ENCODE data around the gene ANKRD33. TPM values are rescaled to one million over a fixed set of nuclear protein-coding genes. Genes with fewer than 3 reads are reported as not detected.

Gene ANKRD33
- total RNA-seq, 1 experiment from 2014 or later: not detected

DNA sequence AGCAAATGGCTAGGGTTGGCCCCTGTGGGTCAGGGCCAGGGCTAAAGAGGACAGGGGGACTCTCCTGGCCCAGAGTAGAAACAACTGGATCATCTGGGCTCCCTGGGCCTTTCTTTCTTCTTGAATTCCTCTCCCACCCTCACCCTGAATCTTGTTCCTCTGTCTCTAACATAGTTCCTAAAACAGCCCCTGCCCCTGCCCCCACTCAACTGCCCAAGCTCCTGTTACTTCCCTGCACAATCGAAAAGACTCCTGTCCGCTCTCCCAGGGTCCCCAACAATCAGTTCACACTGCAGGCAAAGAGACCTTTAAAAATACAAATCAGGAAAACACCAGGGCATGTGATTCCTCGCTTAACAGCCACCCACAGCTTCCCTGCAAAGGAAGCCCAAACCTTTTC is 18.0 kb upstream of the ANKRD33 start:
- H3K4me1 Mint-ChIP-seq (ENCODE audit: insufficient read depth, unreplicated experiment): no peaks in the 10 kb centered on the region
- CTCF ChIA-PET: interaction anchor here (1.1 kb wide), 1 partner anchor 42 kb away, joined by 3 read pairs; no protein-coding TSS in a partner anchor
- intact Hi-C loops (cut with micrococcal nuclease): no loop called here
- no peaks in the 10 kb centered on the region for H3K27me3 Mint-ChIP-seq (ENCODE audit: insufficient read depth, unreplicated experiment)
- no peaks in the 10 kb centered on the region for H3K36me3 Mint-ChIP-seq (ENCODE audit: insufficient read depth, unreplicated experiment)
- no peak overlapping the region for H3K27ac Mint-ChIP-seq (ENCODE audit: low read depth, unreplicated experiment)
- TF ChIP-seq, protein P1, sequence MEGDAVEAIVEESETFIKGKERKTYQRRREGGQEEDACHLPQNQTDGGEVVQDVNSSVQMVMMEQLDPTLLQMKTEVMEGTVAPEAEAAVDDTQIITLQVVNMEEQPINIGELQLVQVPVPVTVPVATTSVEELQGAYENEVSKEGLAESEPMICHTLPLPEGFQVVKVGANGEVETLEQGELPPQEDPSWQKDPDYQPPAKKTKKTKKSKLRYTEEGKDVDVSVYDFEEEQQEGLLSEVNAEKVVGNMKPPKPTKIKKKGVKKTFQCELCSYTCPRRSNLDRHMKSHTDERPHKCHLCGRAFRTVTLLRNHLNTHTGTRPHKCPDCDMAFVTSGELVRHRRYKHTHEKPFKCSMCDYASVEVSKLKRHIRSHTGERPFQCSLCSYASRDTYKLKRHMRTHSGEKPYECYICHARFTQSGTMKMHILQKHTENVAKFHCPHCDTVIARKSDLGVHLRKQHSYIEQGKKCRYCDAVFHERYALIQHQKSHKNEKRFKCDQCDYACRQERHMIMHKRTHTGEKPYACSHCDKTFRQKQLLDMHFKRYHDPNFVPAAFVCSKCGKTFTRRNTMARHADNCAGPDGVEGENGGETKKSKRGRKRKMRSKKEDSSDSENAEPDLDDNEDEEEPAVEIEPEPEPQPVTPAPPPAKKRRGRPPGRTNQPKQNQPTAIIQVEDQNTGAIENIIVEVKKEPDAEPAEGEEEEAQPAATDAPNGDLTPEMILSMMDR (IDR thresholded peaks at IDR 0.05; ENCODE audit: unreplicated experiment): no peak
- no peak overlapping the region for H3K4me3 Mint-ChIP-seq (ENCODE audit: unreplicated experiment)
- no peak for DNase-seq (ENCODE audit: unreplicated experiment)
- no peaks in the 10 kb centered on the region for H3K9me3 Mint-ChIP-seq (ENCODE audit: unreplicated experiment)
- POLR2A ChIA-PET: interaction anchor here (1.1 kb wide), 1 partner anchor 1136 kb away, joined by 4 read pairs; the partner anchor contains the start of gene EIF4B
- BruUV-seq (replicated peaks): no TSS peak

DNA sequence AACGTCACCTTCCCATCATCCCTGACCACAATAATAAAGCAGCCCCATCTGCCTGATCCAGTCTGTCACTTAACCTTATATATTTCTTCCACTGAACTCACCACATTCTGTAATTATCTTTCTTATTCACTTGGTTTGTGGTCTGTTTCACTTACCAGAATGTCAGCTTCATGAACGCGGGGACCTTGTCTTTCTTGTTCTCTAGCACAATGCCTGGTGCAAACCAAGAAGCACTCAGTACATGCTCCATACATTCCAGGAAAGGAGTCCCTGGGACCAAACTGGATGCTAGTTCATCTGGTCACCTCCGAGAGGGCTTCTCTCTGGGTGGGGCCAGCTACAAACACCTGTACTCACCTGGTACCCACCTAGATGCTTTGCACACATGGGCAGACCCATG is 17.4 kb upstream of the ANKRD33 start:
- POLR2A ChIA-PET: interaction anchor here (1.1 kb wide), 1 partner anchor 14 kb away, joined by 3 read pairs; no protein-coding TSS in a partner anchor
- CTCF ChIA-PET: interaction anchor here (0.6 to 1.1 kb wide), 2 partner anchors 42 to 387 kb away, joined by 3 to 5 read pairs; no protein-coding TSS in a partner anchor
- no peak overlapping the region for H3K4me3 Mint-ChIP-seq (ENCODE audit: unreplicated experiment)
- BruUV-seq (replicated peaks): no TSS peak
- intact Hi-C loops (cut with micrococcal nuclease): no loop called here
- H3K27ac Mint-ChIP-seq (ENCODE audit: low read depth, unreplicated experiment): no peak overlapping the region
- no peaks in the 10 kb centered on the region for H3K9me3 Mint-ChIP-seq (ENCODE audit: unreplicated experiment)
- H3K4me1 Mint-ChIP-seq (ENCODE audit: insufficient read depth, unreplicated experiment): no peaks in the 10 kb centered on the region
- H3K27me3 Mint-ChIP-seq (ENCODE audit: insufficient read depth, unreplicated experiment): no peaks in the 10 kb centered on the region
- no peak for DNase-seq (ENCODE audit: unreplicated experiment)
- H3K36me3 Mint-ChIP-seq (ENCODE audit: insufficient read depth, unreplicated experiment): no peaks in the 10 kb centered on the region
- TF ChIP-seq, protein P1 (IDR thresholded peaks at IDR 0.05; ENCODE audit: unreplicated experiment): no peak

DNA sequence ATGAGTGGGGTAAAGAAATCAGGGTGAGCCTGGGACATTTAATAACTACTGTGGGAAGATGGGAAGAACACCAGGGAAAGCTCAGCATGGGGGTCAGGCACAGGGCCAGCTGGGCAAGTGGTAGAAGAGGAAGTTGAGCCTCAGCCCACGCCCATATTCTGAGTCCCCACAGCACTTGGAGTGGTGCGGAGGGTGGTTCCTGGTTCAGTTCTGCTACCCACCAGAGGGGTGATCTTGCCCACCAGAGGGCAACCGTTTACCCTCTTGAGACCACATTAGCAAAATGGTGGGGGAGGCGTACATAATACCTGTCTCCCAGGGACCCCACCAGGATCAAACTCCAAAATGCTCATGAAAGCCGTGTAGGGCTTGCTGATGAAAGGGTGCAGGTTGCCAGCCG is 16.8 kb upstream of the ANKRD33 start:
- Mint-ChIP-seq H3K36me3 (ENCODE audit: insufficient read depth, unreplicated experiment) (no peaks in the 10 kb centered on the region), H3K4me3 (ENCODE audit: unreplicated experiment) (no peak overlapping the region), H3K27me3 (ENCODE audit: insufficient read depth, unreplicated experiment) (no peaks in the 10 kb centered on the region), H3K4me1 (ENCODE audit: insufficient read depth, unreplicated experiment) (no peaks in the 10 kb centered on the region), H3K9me3 (ENCODE audit: unreplicated experiment) (no peaks in the 10 kb centered on the region), H3K27ac (ENCODE audit: low read depth, unreplicated experiment) (no peak overlapping the region)
- intact Hi-C loops (cut with micrococcal nuclease): no loop called here
- ChIA-PET POLR2A (interaction anchor here (1.1 kb wide), 1 partner anchor 13 kb away, joined by 3 read pairs; no protein-coding TSS in a partner anchor), CTCF (interaction anchor here (0.6 to 1.1 kb wide), 2 partner anchors 43 to 247 kb away, joined by 3 read pairs; no protein-coding TSS in a partner anchor)
- no TSS peak for BruUV-seq (replicated peaks)
- TF ChIP-seq, protein P1 (IDR thresholded peaks at IDR 0.05; ENCODE audit: unreplicated experiment): no peak
- DNase-seq (ENCODE audit: unreplicated experiment): no peak

DNA sequence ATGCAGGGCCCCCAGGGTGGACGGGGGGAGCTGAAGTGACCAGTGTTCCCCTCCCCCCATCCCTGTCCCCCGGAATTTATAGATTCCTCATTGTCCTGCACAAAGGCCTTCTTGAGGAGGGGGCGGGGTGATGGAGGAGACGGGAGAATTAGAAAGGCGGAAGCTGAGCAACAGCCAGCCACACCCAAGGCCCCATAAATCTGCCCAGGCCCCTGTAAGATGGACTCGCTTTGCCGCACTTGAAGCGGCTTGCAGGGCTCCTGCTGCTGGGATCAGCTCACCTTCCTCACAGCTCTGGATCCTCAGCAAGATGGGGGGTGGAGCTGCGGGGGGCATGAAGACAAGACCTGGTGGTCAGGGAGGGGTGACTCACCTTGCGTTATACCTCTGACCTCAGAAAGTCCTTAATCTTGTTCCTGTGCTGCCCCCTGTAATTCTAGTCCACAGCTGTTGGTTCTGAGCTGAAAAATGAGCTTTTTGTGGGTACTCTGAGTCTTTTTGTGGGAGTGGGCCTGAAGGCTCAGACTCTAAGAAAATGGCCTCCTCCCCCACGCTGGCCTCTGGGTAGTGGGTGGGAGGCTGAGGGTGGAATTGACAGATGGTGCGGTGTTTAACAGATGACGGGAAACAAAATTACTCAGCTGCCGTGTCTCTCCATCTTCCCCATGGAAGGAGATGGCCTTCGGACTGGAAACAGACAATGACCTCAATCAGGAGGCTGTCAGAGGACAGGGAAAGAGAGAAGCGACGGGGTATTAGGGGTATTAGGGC is 15.8 kb upstream of the ANKRD33 start:
- TF ChIP-seq, protein P1 (IDR thresholded peaks at IDR 0.05; ENCODE audit: unreplicated experiment): no peak
- Mint-ChIP-seq H3K36me3 (ENCODE audit: insufficient read depth, unreplicated experiment) (no peaks in the 10 kb centered on the region), H3K4me1 (ENCODE audit: insufficient read depth, unreplicated experiment) (no peaks in the 10 kb centered on the region), H3K27me3 (ENCODE audit: insufficient read depth, unreplicated experiment) (no peaks in the 10 kb centered on the region), H3K27ac (ENCODE audit: low read depth, unreplicated experiment) (no peak overlapping the region), H3K4me3 (ENCODE audit: unreplicated experiment) (no peak overlapping the region), H3K9me3 (ENCODE audit: unreplicated experiment) (no peaks in the 10 kb centered on the region)
- BruUV-seq (replicated peaks): no TSS peak
- intact Hi-C loops (cut with micrococcal nuclease): no loop called here
- CTCF ChIA-PET: interaction anchor here (0.6 to 5.7 kb wide), 4 partner anchors 8 to 451 kb away, joined by 3 to 47 read pairs (median 5); no protein-coding TSS in a partner anchor
- POLR2A ChIA-PET: no interaction called here
- no peak for DNase-seq (ENCODE audit: unreplicated experiment)
